Activated naive CD4-positive, alpha-beta T cell treated with anti-CD3 and anti-CD28 coated beads, Interleukin-2, amount 50 U/mL, for 72 hours (primary cell): ENCODE data around the gene POU3F2. TPM values are rescaled to one million over a fixed set of nuclear protein-coding genes. Genes with fewer than 3 reads are reported as not detected.

Source experiments
- ATAC-seq, 2 donors: fragments of 150-1000 bp; cut with Tn5 transposase; 2 replicates each; pipeline ENCODE4 v1.10.0; 2021; ENCODE audit warnings: mild to moderate bottlenecking in 2 of 2, moderate library complexity in 2 of 2
- DNase-seq, 2 donors: peaks; one replicate each; pipeline ENCODE4 v3.0.0; 2021 to 2022; ENCODE audit warnings: low spot score in 2 of 2
- H3K27ac Mint-ChIP-seq, 2 donors: one replicate each; pipeline ENCODE4 v1.8.0; 2022; ENCODE audit warnings: mild to moderate bottlenecking in 2 of 2, mixed read lengths in 2 of 2
- H3K36me3 Mint-ChIP-seq, 2 donors: one replicate each; pipeline ENCODE4 v1.8.0; 2022; ENCODE audit warnings: mixed read lengths in 2 of 2
- H3K9me3 Mint-ChIP-seq, 2 donors: one replicate each; pipeline ENCODE4 v1.8.0; 2022; ENCODE audit warnings: mixed read lengths in 2 of 2
- total RNA-seq, 2 donors: library from RNA; stranded (reverse); gene quantifications; one replicate each; pipeline ENCODE4 v1.2.3, GENCODE V29; 2022

POU3F2 gene
- total RNA-seq, 2 donors from 2014 or later, result not detected

DNA sequence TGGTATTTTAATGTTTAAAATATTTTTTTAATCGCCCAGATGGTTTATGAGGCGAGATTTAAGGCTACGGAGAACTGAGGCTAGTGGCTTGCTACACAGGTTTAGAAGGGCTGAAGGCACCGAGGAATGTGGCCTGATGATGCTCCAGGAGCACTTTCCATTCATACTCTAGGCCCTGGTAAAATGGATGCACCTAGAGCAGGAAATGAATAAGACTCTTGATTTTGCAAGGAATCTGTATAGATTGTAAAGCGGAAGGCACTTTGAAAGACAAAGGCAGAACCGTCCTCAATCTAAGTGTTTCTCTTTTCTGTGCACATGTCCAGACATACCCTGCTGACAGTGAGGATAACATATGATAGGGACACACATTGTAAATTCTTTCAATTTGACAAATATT, 30.1 kb downstream of the POU3F2 start:
- Mint-ChIP-seq H3K9me3 (no peaks in the 10 kb centered on the region), H3K27ac (no peak overlapping the region)
- ATAC-seq, result no peak

GRCh38 chr6:98871057-98871456, 36.7 kb downstream of the POU3F2 start:
- H3K36me3 Mint-ChIP-seq, result peaks cover 10 to 19% of the 10 kb centered on the region in 2 donors
- no peaks in the 10 kb centered on the region for H3K9me3 Mint-ChIP-seq
- no peak for ATAC-seq
- no peak for DNase-seq
- H3K27ac Mint-ChIP-seq, result no peak overlapping the region

More for the DNA sequence above, 30.1 kb downstream of the POU3F2 start:
- peaks cover 6 to 7% of the 10 kb centered on the region in 2 donors for H3K36me3 Mint-ChIP-seq
- DNase-seq, result no peak

GRCh38 chr6:98871821-98872220, 37.4 kb downstream of the POU3F2 start:
- H3K36me3 Mint-ChIP-seq, result peaks cover 5 to 22% of the 10 kb centered on the region in 2 donors
- no peak for DNase-seq
- H3K9me3 Mint-ChIP-seq, result no peaks in the 10 kb centered on the region
- H3K27ac Mint-ChIP-seq, result no peak overlapping the region
- no peak for ATAC-seq

GRCh38 chr6:98875375-98875774, 41.0 kb downstream of the POU3F2 start:
- Mint-ChIP-seq H3K27ac (no peak overlapping the region), H3K36me3 (peaks cover 5 to 29% of the 10 kb centered on the region in 2 donors), H3K9me3 (no peaks in the 10 kb centered on the region)
- ATAC-seq, result no peak
- DNase-seq, result no peak

GRCh38 chr6:98877250-98877649, 42.9 kb downstream of the POU3F2 start:
- DNase-seq (no peak), ATAC-seq (no peak)
- Mint-ChIP-seq H3K27ac (no peak overlapping the region), H3K36me3 (peaks cover 5 to 35% of the 10 kb centered on the region in 2 donors), H3K9me3 (no peaks in the 10 kb centered on the region)

DNA sequence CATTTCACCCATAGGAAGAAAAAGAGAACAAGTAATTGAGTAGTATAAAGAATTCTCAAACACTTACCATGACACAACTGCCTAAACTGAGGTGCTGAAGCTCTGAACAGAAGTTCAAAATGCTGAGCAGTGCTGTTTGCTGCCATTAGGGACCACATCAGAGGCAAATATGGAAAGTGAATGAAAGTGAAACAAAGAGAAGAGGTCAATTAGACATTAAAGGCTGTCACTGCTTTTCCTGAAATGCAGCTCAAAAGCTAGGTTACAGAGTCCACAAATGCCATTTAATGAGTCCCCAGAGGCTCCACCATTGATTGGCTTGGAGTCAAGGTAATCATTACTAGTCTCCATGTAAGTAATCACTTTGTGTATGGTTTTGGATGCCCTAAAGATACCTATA, 46.1 kb downstream of the POU3F2 start:
- Mint-ChIP-seq H3K36me3 (peaks cover 0 to 27% of the 10 kb centered on the region in 2 donors), H3K9me3 (no peaks in the 10 kb centered on the region), H3K27ac (no peak overlapping the region)
- no peak for DNase-seq
- ATAC-seq, result peak; percentile 26 to 63

DNA sequence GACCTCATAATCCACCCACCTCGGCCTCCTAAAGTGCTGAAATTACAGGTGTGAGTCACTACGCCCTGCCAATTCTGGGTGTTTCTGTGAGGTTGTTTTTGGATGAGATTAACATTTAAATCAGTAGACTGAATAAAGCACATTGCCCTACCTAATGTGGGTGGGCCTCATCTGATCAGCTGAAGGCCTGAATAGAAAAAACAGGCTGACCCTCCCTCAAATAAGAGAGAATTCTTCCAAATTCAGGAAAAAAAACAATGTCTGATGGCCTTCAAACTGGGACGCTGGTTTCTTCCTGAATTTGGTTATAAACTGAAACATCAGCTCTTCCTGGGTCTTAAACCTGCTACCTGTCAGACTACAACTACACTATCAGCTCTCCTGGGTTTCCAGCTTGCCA, 51.0 kb downstream of the POU3F2 start:
- no peak for DNase-seq
- no peak for ATAC-seq
- H3K36me3 Mint-ChIP-seq, result peaks cover 0 to 11% of the 10 kb centered on the region in 2 donors
- H3K9me3 Mint-ChIP-seq, result no peaks in the 10 kb centered on the region
- no peak overlapping the region for H3K27ac Mint-ChIP-seq

- Mint-ChIP-seq H3K36me3 (peaks cover 0 to 5% of the 10 kb centered on the region in 2 donors), H3K9me3 (no peaks in the 10 kb centered on the region), H3K27ac (no peak overlapping the region)
- ATAC-seq (no peak), DNase-seq (no peak)
Observed at GRCh38 chr6:98887650-98888049, 53.3 kb downstream of the POU3F2 start.

Other genes with a start within 250 kb of the POU3F2 start
- gene FBXL4, start 113.4 kb downstream of the POU3F2 start, total RNA-seq, result 10 to 100 TPM; 12.9 to 15.0 TPM